ENCODE measurements around the gene PPFIA1.

The PPFIA1 gene

GRCh38 chr11:70298243-70298915, 27.9 kb downstream of the PPFIA1 start:
- DNase-seq = no peak

DNA sequence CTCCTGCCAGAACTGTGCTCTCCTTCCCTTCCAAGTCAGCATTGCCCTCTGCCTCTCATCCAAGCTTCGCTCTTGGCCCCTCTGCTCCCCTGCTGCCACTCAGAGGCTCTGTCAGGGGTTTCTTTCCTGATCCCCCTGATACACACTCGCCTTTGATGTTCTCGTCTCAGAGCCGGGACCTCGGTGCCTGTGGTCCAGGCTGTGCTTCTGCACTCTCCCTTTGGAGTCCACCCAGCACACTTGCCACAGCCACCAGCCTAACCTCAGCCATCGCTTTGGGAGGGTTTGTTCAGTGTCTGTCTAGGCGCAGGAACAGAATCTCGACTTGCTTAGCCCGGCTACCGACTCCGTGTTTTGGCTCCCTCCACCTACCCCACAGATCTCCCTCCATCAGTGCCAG, 29.1 kb downstream of the PPFIA1 start:
- DNase-seq = no peak

DNA sequence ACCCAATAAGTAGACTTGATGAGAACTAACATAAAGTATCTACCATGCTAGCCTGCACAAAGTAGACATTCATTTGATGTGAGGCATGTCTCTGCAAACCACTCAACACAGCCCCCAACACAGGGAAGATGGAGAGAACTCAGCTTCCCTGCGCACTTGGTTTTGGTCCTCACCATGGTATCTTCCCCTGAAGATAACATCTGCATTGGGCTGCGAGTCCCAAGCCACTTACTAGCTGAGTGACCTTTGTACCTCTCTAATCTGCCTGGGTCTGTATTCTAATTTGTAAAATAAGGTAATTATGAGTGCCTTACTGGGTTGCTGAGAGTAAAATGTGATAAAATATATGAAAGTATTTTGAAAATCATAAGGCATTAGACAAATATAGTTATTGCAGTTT, 30.7 kb downstream of the PPFIA1 start:
- DNase-seq = no peak

- DNase-seq = no peak
These were observed 31.4 kb downstream of the PPFIA1 start for GRCh38 chr11:70301721-70302418.

DNA sequence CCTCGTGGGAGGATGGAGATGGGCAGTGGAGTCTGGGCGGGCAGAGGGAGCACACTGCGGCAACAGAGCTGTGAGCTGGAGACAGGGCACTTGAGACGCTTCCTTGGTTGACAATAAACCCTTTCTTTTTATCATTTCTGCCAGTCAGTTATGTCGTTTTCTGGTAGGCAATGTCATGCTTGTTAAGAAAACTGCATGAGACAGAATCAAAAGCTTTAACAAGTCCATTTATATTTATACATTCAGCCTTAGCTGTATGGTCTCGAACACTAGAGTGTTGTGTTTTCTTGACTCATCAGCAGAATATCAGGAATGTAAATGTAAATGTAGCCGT, 31.9 kb downstream of the PPFIA1 start:
- no peak for DNase-seq

- DNase-seq = no peak
These were observed 32.6 kb downstream of the PPFIA1 start for GRCh38 chr11:70303070-70303469.

- no peak for DNase-seq
These were observed 33.7 kb downstream of the PPFIA1 start for GRCh38 chr11:70304208-70304603.

DNA sequence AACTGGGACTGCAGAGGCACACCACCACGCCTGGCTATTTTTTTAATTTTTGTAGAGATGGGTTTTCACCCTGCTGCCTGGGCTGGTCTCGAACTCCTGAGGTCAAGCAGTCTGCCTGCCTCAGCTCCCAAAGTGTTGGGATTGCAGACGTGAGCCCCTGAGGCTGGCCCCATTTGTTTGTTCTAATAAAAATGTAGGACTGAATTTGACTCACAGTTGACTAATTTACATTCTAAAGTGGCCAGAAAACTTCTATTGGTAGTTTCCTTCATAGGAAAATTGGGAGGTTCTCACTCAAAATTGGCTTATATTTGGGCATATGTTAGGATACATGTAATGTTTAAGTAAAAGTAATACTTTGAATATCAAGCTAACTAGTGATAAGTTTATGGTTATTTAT, 35.0 kb downstream of the PPFIA1 start:
- DNase-seq = no peak

GRCh38 chr11:70306586-70307033, 36.1 kb downstream of the PPFIA1 start:
- peak; percentile 24 for DNase-seq

DNA sequence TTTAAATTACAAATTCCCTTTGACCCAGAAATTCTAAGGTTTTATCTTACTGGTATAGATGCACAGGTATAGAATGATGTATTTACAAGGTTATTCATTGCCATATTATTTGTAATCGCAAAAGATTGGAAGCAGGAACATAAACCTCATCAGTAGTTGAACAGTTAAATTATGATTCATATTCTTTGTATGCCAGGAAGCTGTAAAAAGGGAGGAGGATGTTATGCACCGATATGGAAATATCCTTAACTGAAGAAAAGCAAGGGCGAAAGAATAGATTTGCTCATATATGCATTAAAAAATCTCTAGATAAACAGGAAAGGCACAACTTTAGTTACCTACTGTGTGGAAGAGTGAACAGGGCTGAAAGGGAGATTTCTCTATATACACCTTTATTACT, 36.7 kb downstream of the PPFIA1 start:
- DNase-seq = no peak

DNA sequence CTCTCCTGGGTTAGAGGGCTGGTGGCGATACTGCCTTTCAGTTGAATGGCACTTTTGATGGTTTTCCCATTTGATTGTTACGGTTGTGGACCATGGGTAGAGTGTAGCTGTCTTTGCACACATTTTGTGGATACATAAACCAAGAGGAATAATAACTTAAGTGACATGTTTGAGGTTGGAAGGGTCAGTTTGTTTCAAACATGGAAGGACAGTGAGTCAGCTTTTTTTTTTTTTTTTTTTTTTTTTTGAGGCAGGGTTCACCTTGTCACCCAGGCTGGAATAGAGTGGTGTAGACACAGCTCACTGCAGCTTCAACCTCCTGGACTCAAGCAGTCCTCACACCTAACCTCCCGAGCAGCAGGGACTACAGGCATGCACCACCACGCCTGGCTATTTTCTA, 41.1 kb downstream of the PPFIA1 start:
- no peak for DNase-seq

GRCh38 chr11:70312401-70313357, 42.2 kb downstream of the PPFIA1 start:
- peak; percentile 40 for DNase-seq

- DNase-seq = no peak
These were observed 43.5 kb downstream of the PPFIA1 start for GRCh38 chr11:70313945-70314344.

- peak; percentile 22 for DNase-seq
These were observed 44.2 kb downstream of the PPFIA1 start for GRCh38 chr11:70314730-70315129.

GRCh38 chr11:70315716-70316115, 45.2 kb downstream of the PPFIA1 start:
- peak; percentile 16 for DNase-seq

- no peak for DNase-seq
These were observed 47.3 kb downstream of the PPFIA1 start for GRCh38 chr11:70317581-70318305.

DNA sequence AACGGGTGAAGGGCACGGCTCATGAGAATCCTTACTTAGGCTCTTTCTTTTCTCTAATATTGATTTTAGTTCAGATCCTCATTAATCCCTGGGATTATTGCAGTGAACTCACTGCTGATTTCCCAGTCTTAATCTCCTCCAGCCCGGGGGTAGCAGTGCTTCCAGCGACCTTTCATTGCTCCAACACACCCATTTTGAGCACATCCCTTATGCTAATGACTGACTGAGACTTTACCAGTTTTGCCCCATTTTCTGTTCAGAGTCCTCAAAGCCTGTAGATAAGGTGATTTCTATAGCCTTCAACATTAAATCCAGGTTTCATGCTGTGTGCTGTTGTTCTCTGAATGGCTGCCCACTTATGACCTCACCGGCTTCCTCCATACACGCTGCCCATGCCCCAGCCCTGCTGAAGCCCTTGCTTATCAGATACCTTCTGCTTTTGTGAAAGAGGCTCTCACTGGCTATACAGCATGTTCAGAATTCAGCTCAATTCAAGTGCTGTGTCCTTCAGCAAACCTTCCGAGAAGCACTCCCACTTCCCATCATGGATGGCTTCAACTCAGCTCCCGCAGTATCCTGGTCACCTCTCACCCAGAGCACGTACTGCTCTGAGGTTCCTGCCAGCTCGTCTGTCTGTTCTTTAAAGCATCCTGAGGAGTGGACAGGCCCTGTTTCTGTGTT, 49.0 kb downstream of the PPFIA1 start:
- DNase-seq = peak; percentile 60

DNA sequence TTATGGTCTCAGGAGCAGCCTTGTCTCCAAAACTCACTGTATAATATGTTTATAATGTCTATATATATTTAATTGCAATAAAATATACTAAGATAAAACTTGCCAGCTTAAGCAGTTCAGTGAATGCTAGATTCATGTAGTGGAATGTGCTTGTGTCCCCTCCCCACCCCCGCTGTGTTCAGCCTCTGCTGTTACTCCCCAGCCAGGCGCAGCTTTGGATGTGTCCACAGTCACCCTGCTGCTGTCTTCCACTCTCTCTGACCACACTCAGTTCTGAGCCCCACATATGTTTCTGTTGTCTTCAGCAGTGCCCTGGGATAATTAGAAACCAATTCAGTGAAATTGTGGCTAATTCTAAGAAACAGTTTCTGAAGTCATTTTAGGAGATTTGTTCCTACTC, 52.2 kb downstream of the PPFIA1 start:
- no peak for DNase-seq

DNA sequence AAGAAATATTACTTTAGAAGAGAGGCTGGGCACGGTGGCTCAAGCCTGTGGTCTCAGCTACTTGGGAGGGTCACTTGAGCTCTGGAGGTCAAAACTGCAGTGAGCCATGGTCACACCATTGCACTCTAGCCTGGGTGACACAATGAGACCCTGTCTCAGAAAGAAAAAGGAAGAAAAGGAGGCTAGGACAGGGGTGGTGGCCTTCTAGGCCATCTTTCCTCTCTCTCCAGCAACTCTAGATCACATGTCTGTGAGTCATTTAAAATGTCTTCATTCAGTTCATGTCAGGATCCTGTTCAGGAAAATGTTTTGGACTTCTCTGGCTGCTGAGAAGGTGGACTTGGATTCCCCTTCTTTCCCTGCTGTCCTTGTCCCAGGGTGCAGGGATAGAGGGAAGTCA, 53.3 kb downstream of the PPFIA1 start:
- DNase-seq = no peak

GRCh38 chr11:70324376-70325115, 54.1 kb downstream of the PPFIA1 start:
- DNase-seq = no peak

DNA sequence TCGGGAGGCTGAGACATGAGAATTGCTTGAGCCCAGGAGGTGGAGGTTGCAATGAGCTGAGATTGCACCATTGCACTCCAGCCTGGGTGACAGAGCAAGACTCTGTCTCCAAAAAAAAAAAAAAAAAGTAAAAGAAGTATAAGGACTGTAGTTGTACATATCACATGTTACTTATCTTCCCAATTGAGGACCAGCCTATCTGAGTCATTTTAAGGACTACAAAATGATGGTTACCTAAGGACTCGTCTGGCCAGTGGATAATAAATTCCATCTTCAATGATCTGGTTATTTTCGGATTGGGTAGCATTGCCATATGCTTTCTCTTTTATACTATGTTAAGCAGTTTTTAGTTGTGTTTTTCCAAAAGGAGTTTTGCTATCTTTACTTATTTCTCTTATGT, 55.3 kb downstream of the PPFIA1 start:
- DNase-seq = no peak

- peak; percentile 39 for DNase-seq
These were observed 55.9 kb downstream of the PPFIA1 start for GRCh38 chr11:70326365-70326811.
